Endothelial cell of umbilical vein (primary cell): ENCODE results near the gene RALBP1. TPM values are rescaled to one million over a fixed set of nuclear protein-coding genes. Genes with fewer than 3 reads are reported as not detected.

Experiments
- BruUV-seq: library from RNA; stranded (reverse); fragments of 400-500 nt; replicated peaks from 2 replicates; lab custom pipeline; 2021; lab: Mats Ljungman, UMichigan
- CTCF ChIA-PET: fragments of 300-600, 350-600 bp; sonication (Branson Sonifier 250); formaldehyde crosslinking; loops from one replicate; lab custom pipeline; 2021; ENCODE audit warnings: antibody characterized with exemption, inconsistent platforms; lab: Charles Lee
- POLR2A ChIA-PET: fragments of 300-600, 350-600 bp; sonication (Branson Sonifier 250); formaldehyde crosslinking; loops from one replicate; lab custom pipeline; 2021; ENCODE audit warnings: antibody characterized with exemption, inconsistent platforms; lab: Charles Lee
- DNase-seq: peaks from one replicate; pipeline ENCODE4 v3.0.0-alpha.2; 2011; ENCODE audit warnings: low read depth, low spot score
- FAIRE-seq: peaks from 2 replicates; lab custom pipeline; 2011; peaks lifted over from hg19 to GRCh38; lab: Jason Lieb, UNC
- H2AFZ ChIP-seq: 2 replicates; pipeline ENCODE4 v1.6.0; 2012; ENCODE audit warnings: low read depth, low read length, control low read depth, inconsistent platforms
- H3K27ac ChIP-seq: 2 replicates; pipeline ENCODE4 v1.5.1; 2011; ENCODE audit warnings: low read depth, mild to moderate bottlenecking, control low read depth, low read length, moderate library complexity; ENCODE audit not compliant: insufficient read depth
- H3K27me3 ChIP-seq, 2 experiments: 2 replicates each; pipeline versions ENCODE4 v1.6.0 to v1.6.1; 2011; ENCODE audit warnings: low read length in 2 of 2, mixed read lengths in 1 of 2; ENCODE audit not compliant: control insufficient read depth in 2 of 2, insufficient read depth in 2 of 2
- H3K36me3 ChIP-seq, 2 experiments: 2 replicates in 1 of 2; 3 replicates in 1 of 2; pipeline ENCODE4 v1.5.1; 2011; ENCODE audit warnings: low read length in 2 of 2, mild to moderate bottlenecking in 1 of 2, moderate library complexity in 1 of 2; ENCODE audit not compliant: control insufficient read depth in 2 of 2, insufficient read depth in 2 of 2; ENCODE audit errors: extremely low read depth in 1 of 2
- H3K4me1 ChIP-seq: 3 replicates; pipeline ENCODE4 v1.5.1; 2011; ENCODE audit warnings: mild to moderate bottlenecking, low read length; ENCODE audit not compliant: control insufficient read depth, insufficient read depth; ENCODE audit errors: extremely low read depth
- H3K4me2 ChIP-seq: 2 replicates; pipeline ENCODE4 v1.6.1; 2011; ENCODE audit warnings: low read length, control low read depth, mixed read lengths; ENCODE audit not compliant: insufficient read depth
- H3K4me3 ChIP-seq, 3 experiments: fragments of 200-600 bp in 1 of 3; sonication (generic), shearing (Covaris generic) in 1 of 3; replicated peaks in 1 of 3; 2 replicates each; pipeline ENCODE4 v1.5.1; 2011 to 2016; ENCODE audit warnings: control low read depth in 3 of 3, low read length in 3 of 3, mild to moderate bottlenecking in 2 of 3, inconsistent platforms in 1 of 3, low read depth in 1 of 3, moderate library complexity in 1 of 3; ENCODE audit not compliant: insufficient read depth in 1 of 3
- H3K79me2 ChIP-seq: 2 replicates; pipeline ENCODE4 v1.6.0; 2012; ENCODE audit warnings: low read length, inconsistent platforms; ENCODE audit not compliant: control insufficient read depth, insufficient read depth
- H3K9ac ChIP-seq: replicated peaks from 2 replicates; pipeline ENCODE3; 2011; ENCODE audit warnings: low read length, control low read depth; ENCODE audit not compliant: insufficient read depth; ENCODE audit errors: extremely low read depth
- H3K9me1 ChIP-seq: replicated peaks from 3 replicates; pipeline ENCODE4 v1.6.0; 2011; ENCODE audit warnings: mild to moderate bottlenecking, low read length; ENCODE audit not compliant: control insufficient read depth, insufficient read depth; ENCODE audit errors: extremely low read depth
- H3K9me3 ChIP-seq: replicated peaks from 2 replicates; pipeline ENCODE4 v1.5.1; 2012; ENCODE audit warnings: low read length, inconsistent platforms; ENCODE audit not compliant: control insufficient read depth, insufficient read depth
- H4K20me1 ChIP-seq: replicated peaks from 2 replicates; pipeline ENCODE3; 2011; ENCODE audit warnings: mild to moderate bottlenecking, low read length; ENCODE audit not compliant: control insufficient read depth, insufficient read depth; ENCODE audit errors: extremely low read depth
- CTCF ChIP-seq, 2 donors: IDR thresholded peaks; 1 replicate in 1 of 2; 2 replicates in 1 of 2; pipeline ENCODE4 v1.5.1; 2011; ENCODE audit warnings: low read length in 2 of 2, mild to moderate bottlenecking in 2 of 2, moderate library complexity in 2 of 2, control low read depth in 1 of 2, inconsistent platforms in 1 of 2, low read depth in 1 of 2; ENCODE audit not compliant: insufficient read depth in 1 of 2; ENCODE audit errors: extremely low read depth in 1 of 2
- EZH2 ChIP-seq: IDR thresholded peaks from 2 replicates; pipeline ENCODE4 v1.6.1; 2012; ENCODE audit warnings: borderline replicate concordance, low read depth, mild to moderate bottlenecking, moderate library complexity, low read length, inconsistent platforms; ENCODE audit not compliant: severe bottlenecking
- FOS ChIP-seq: IDR thresholded peaks from 2 replicates; pipeline ENCODE4 v1.6.1; 2011; ENCODE audit warnings: mild to moderate bottlenecking, low read length, moderate library complexity, borderline replicate concordance; ENCODE audit not compliant: insufficient read depth
- GATA2 ChIP-seq: IDR thresholded peaks from 2 replicates; pipeline ENCODE4 v1.7.0; 2011; ENCODE audit warnings: low read depth, mild to moderate bottlenecking, moderate library complexity, mixed read lengths, low read length; ENCODE audit not compliant: insufficient read length, insufficient read depth
- JUN ChIP-seq: IDR thresholded peaks from 2 replicates; pipeline ENCODE4 v1.6.1; 2011; ENCODE audit warnings: borderline replicate concordance, low read depth; ENCODE audit not compliant: insufficient read length, insufficient read depth
- MYC ChIP-seq: IDR thresholded peaks from one replicate; pipeline ENCODE4 v1.6.1; 2011; ENCODE audit warnings: mild to moderate bottlenecking, low read depth, low read length
- POLR2A ChIP-seq: IDR thresholded peaks from 2 replicates; pipeline ENCODE4 v1.6.1; 2012; ENCODE audit warnings: low read depth, mild to moderate bottlenecking, control low read depth, low read length
- POLR2AphosphoS5 ChIP-seq: IDR thresholded peaks from 2 replicates; pipeline ENCODE4 v1.6.1; 2012; ENCODE audit warnings: low read depth, mild to moderate bottlenecking, control low read depth, low read length, moderate library complexity; ENCODE audit not compliant: insufficient read depth
- dilution Hi-C: fragments of 300-500 bp; cut with MboI; formaldehyde crosslinking; loops from one replicate; pipeline ENCODE4 v1.15.0; 2019; ENCODE audit warnings: low sequenced_read_pairs; ENCODE audit not compliant: extremely low pct_ligation_motif_present
- intact Hi-C: fragments of 100-400 bp; cut with micrococcal nuclease; formaldehyde crosslinking; loops from one replicate; pipeline ENCODE4 v1.10.0; 2022
- polyA plus RNA-seq, 4 experiments: library from polyadenylated mRNA; depleted of rRNA in 3 of 4; stranded (reverse) in 3 of 4; unstranded in 1 of 4; fragments of >200 nt; gene quantifications; 2 replicates each; pipeline versions ENCODE4 v1.2.1 to v1.2.3, GENCODE V29; 2011 to 2012; ENCODE audit warnings: missing spikeins in 1 of 4
- total RNA-seq: library from RNA; stranded (reverse); gene quantifications from 2 replicates; pipeline ENCODE4 v1.2.3, GENCODE V29; 2021
- TF ChIP-seq, protein P1 (sequence below): IDR thresholded peaks from 2 replicates; pipeline ENCODE4 v1.6.1; 2011; ENCODE audit not compliant: insufficient read depth, insufficient read length

RALBP1 gene
- total and polyA plus RNA-seq, 2 donors (not counting 3 experiments of a cell fraction or from before 2014, with no cell fraction given), result 55.8 to 68.4 TPM

DNA sequence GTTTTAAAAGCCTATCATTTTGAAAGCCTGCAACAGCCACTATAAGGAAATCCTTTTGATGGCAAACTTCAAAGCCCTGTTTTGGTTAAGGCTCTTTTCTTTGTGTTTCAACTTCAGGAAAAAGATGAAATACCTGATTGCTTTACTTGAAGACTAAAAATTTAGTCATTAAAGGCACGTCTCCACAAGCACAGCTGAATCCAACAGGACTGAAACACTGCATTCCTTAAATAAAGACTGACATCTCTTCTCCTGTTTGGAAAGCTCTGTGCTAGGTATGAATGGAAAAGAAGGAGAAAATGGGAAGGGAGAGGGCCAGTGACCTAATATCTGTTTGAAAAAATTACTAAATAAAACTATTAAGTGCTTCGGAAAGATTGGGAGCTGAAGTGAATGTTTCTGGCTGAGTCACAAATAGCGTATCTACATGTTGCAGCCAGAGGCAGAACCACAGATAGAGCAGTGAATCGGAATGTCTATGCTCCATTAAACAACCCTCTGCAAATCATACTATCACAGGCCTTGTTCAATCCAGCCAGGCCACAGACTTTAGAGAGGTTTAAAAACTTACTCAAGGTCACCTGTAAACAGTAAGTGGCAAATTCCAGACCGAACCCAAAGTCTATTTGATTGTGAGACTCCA lies 21.1 kb upstream of the RALBP1 start:
- no peaks in the 10 kb centered on the region for H3K79me2 ChIP-seq
- no peaks in the 10 kb centered on the region for H3K9me3 ChIP-seq
- no peak overlapping the region for H2AFZ ChIP-seq
- H3K27me3 ChIP-seq, result peaks cover 6 to 8% of the 10 kb centered on the region in 2 experiments
- H3K4me1 ChIP-seq, result no peaks in the 10 kb centered on the region
- no peak overlapping the region for H3K9ac ChIP-seq
- H3K36me3 ChIP-seq, result no peaks in the 10 kb centered on the region
- ChIA-PET POLR2A (no interaction called here), CTCF (no interaction called here)
- TF ChIP-seq FOS, result no peak
- TF ChIP-seq, protein P1, sequence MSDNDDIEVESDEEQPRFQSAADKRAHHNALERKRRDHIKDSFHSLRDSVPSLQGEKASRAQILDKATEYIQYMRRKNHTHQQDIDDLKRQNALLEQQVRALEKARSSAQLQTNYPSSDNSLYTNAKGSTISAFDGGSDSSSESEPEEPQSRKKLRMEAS, result no peak
- TF ChIP-seq JUN, result no peak
- TF ChIP-seq GATA2, result no peak
- no peak for TF ChIP-seq MYC
- TF ChIP-seq POLR2AphosphoS5, result no peak
- no peak for TF ChIP-seq CTCF (IDR thresholded peaks at IDR 0.05; ENCODE audit: extremely low read depth in 1 of 2, insufficient read depth in 1 of 2, low read depth in 1 of 2, low read length in 2 of 2)
- TF ChIP-seq EZH2, result no peak
- TF ChIP-seq POLR2A, result no peak
- FAIRE-seq (no peak), DNase-seq (no peak)
- BruUV-seq, result no TSS peak
- H3K9me1 ChIP-seq, result no peaks in the 10 kb centered on the region
- no peaks in the 10 kb centered on the region for H4K20me1 ChIP-seq
- H3K4me3 ChIP-seq, result no peak overlapping the region
- dilution Hi-C loops (no loop called here), intact Hi-C loops (no loop called here)
- no peak overlapping the region for H3K4me2 ChIP-seq
- no peak overlapping the region for H3K27ac ChIP-seq
